ENCODE measurements around the gene BAHCC1.
A peak's percentile ranks its signal among the peaks of the same experiment; 100 is the strongest.

The BAHCC1 gene

GRCh38 chr17:81513753-81514488, 118.7 kb downstream of the BAHCC1 start:
- Histone ChIP-seq H3K27ac (ENCODE audit: low read length) (peak overlapping the region; percentile 95), H3K36me3 (replicated peaks; ENCODE audit: low read depth, low read length) (peaks cover 42% of the 10 kb centered on the region), H2AFZ (ENCODE audit: low read depth, low read length) (no peak overlapping the region), H4K20me1 (ENCODE audit: insufficient read depth, low read length) (peaks cover 34% of the 10 kb centered on the region), H3K4me1 (ENCODE audit: low read length) (peaks cover 54% of the 10 kb centered on the region), H3K4me3 (ENCODE audit: low read length) (peak overlapping the region; percentile 83), H3K9ac (ENCODE audit: low read length) (peak overlapping the region; percentile 99), H3K4me2 (ENCODE audit: low read length) (peak overlapping the region; percentile 85), H3K9me3 (ENCODE audit: insufficient read depth, low read length) (no peaks in the 10 kb centered on the region), H3K27me3 (ENCODE audit: low read depth, low read length) (no peaks in the 10 kb centered on the region), H3K79me2 (ENCODE audit: low read length) (peaks cover 55% of the 10 kb centered on the region)
- no peak for TF ChIP-seq EZH2phosphoT487 (IDR thresholded peaks at IDR 0.05; ENCODE audit: low read depth)
- TF ChIP-seq CTCF (IDR thresholded peaks at IDR 0.05; ENCODE audit: low read depth, low read length) = no peak

GRCh38 chr17:81514489-81514738, 119.2 kb downstream of the BAHCC1 start:
- Histone ChIP-seq H3K27ac (ENCODE audit: low read length) (peak overlapping the region; percentile 95), H3K4me2 (ENCODE audit: low read length) (peak overlapping the region; percentile 85), H3K4me3 (ENCODE audit: low read length) (peak overlapping the region; percentile 83), H4K20me1 (ENCODE audit: insufficient read depth, low read length) (peaks cover 29% of the 10 kb centered on the region), H3K27me3 (ENCODE audit: low read depth, low read length) (no peaks in the 10 kb centered on the region), H3K9me3 (ENCODE audit: insufficient read depth, low read length) (no peaks in the 10 kb centered on the region), H3K9ac (ENCODE audit: low read length) (peak overlapping the region; percentile 99), H3K36me3 (replicated peaks; ENCODE audit: low read depth, low read length) (peaks cover 37% of the 10 kb centered on the region), H3K79me2 (ENCODE audit: low read length) (peaks cover 55% of the 10 kb centered on the region), H3K4me1 (ENCODE audit: low read length) (peaks cover 54% of the 10 kb centered on the region), H2AFZ (ENCODE audit: low read depth, low read length) (no peak overlapping the region)
- no peak for TF ChIP-seq CTCF (IDR thresholded peaks at IDR 0.05; ENCODE audit: low read depth, low read length)
- no peak for TF ChIP-seq EZH2phosphoT487 (IDR thresholded peaks at IDR 0.05; ENCODE audit: low read depth)

GRCh38 chr17:81514739-81515529, 119.7 kb downstream of the BAHCC1 start:
- Histone ChIP-seq H3K79me2 (ENCODE audit: low read length) (peaks cover 51% of the 10 kb centered on the region), H3K9ac (ENCODE audit: low read length) (peak overlapping the region; percentile 99), H3K4me1 (ENCODE audit: low read length) (peaks cover 54% of the 10 kb centered on the region), H3K27me3 (ENCODE audit: low read depth, low read length) (no peaks in the 10 kb centered on the region), H3K4me3 (ENCODE audit: low read length) (peak overlapping the region; percentile 83), H3K4me2 (ENCODE audit: low read length) (peak overlapping the region; percentile 85), H3K27ac (ENCODE audit: low read length) (peak overlapping the region; percentile 95), H4K20me1 (ENCODE audit: insufficient read depth, low read length) (peaks cover 24% of the 10 kb centered on the region), H3K9me3 (ENCODE audit: insufficient read depth, low read length) (no peaks in the 10 kb centered on the region), H2AFZ (ENCODE audit: low read depth, low read length) (no peak overlapping the region), H3K36me3 (replicated peaks; ENCODE audit: low read depth, low read length) (peaks cover 32% of the 10 kb centered on the region)
- TF ChIP-seq CTCF (IDR thresholded peaks at IDR 0.05; ENCODE audit: low read depth, low read length) = no peak
- TF ChIP-seq EZH2phosphoT487 (IDR thresholded peaks at IDR 0.05; ENCODE audit: low read depth) = no peak

- H3K4me3 ChIP-seq (ENCODE audit: low read length) = peak overlapping the region; percentile 83
- H3K9me3 ChIP-seq (ENCODE audit: insufficient read depth, low read length) = no peaks in the 10 kb centered on the region
Measured at GRCh38 chr17:81515530-81516041, 120.3 kb downstream of the BAHCC1 start.

More at GRCh38 chr17:81515530-81516041, 120.3 kb downstream of the BAHCC1 start:
- peak overlapping the region; percentile 95 for H3K27ac ChIP-seq (ENCODE audit: low read length)
- H3K79me2 ChIP-seq (ENCODE audit: low read length) = peaks cover 44% of the 10 kb centered on the region
- H2AFZ ChIP-seq (ENCODE audit: low read depth, low read length) = no peak overlapping the region
- 0 out of 2 replicates have a peak, but pooled peaks cover 6% of the 10 kb centered on the region for H3K27me3 ChIP-seq (ENCODE audit: low read depth, low read length)
- peaks cover 17% of the 10 kb centered on the region for H4K20me1 ChIP-seq (ENCODE audit: insufficient read depth, low read length)
- TF ChIP-seq CTCF (IDR thresholded peaks at IDR 0.05; ENCODE audit: low read depth, low read length) (no peak), EZH2phosphoT487 (IDR thresholded peaks at IDR 0.05; ENCODE audit: low read depth) (no peak)
- H3K4me1 ChIP-seq (ENCODE audit: low read length) = peaks cover 53% of the 10 kb centered on the region
- peaks cover 25% of the 10 kb centered on the region for H3K36me3 ChIP-seq (replicated peaks; ENCODE audit: low read depth, low read length)
- peak overlapping the region; percentile 85 for H3K4me2 ChIP-seq (ENCODE audit: low read length)
- H3K9ac ChIP-seq (ENCODE audit: low read length) = peak overlapping the region; percentile 99

All from OCI-LY3 (cell line).